Fibroblast of the aortic adventitia (primary cell): ENCODE data around the gene RPS6KB2. TPM values are rescaled to one million over a fixed set of nuclear protein-coding genes. Genes with fewer than 3 reads are reported as not detected.
A peak's percentile ranks its signal among the peaks of the same experiment; 100 is the strongest.
"Not testable (repeated sequence)": the region's sequence is repeated elsewhere in the genome, so short reads cannot be mapped to it uniquely, and the experiment has no call there.

Experiments
- DNase-seq: peaks from one replicate; pipeline ENCODE4 v3.0.0-alpha.2; 2010; ENCODE audit warnings: low read depth
- H3K4me3 ChIP-seq: 2 replicates; pipeline ENCODE4 v1.5.1; 2011; ENCODE audit warnings: low read depth, mild to moderate bottlenecking, control low read depth, low read length, moderate library complexity
- CTCF ChIP-seq: IDR thresholded peaks from 2 replicates; pipeline ENCODE4 v1.5.1; 2011; ENCODE audit warnings: mild to moderate bottlenecking, low read length, control low read depth, inconsistent platforms; ENCODE audit not compliant: insufficient read depth
- total RNA-seq: library from RNA; depleted of rRNA; stranded (reverse); fragments of >200 nt; gene quantifications from 2 replicates; pipeline ENCODE4 v1.2.3, GENCODE V29; 2012; ENCODE audit warnings: low replicate concordance

RPS6KB2 gene
- total RNA-seq, 1 donor: 35.6 TPM

GRCh38 chr11:67469508-67469811 lies 41.2 kb downstream of the RPS6KB2 start:
- no peak for DNase-seq
- no peak for TF ChIP-seq CTCF
- peak overlapping the region; percentile 73 for H3K4me3 ChIP-seq

GRCh38 chr11:67470337-67471002 lies 42.2 kb downstream of the RPS6KB2 start:
- DNase-seq: no peak
- H3K4me3 ChIP-seq: no peak overlapping the region
- TF ChIP-seq CTCF: no peak

- no peak overlapping the region for H3K4me3 ChIP-seq
- DNase-seq: no peak
- no peak for TF ChIP-seq CTCF
These were observed 44.6 kb downstream of the RPS6KB2 start for GRCh38 chr11:67472882-67473281.

GRCh38 chr11:67476692-67477091 lies 48.4 kb downstream of the RPS6KB2 start:
- not testable (repeated sequence) for H3K4me3 ChIP-seq, DNase-seq

- H3K4me3 ChIP-seq, DNase-seq: not testable (repeated sequence)
These were observed 49.2 kb downstream of the RPS6KB2 start for GRCh38 chr11:67477344-67478050.

- no peak for TF ChIP-seq CTCF
- H3K4me3 ChIP-seq: peak overlapping the region; percentile 80
These were observed 54.1 kb downstream of the RPS6KB2 start for GRCh38 chr11:67482275-67482826.

GRCh38 chr11:67482827-67483798 lies 54.8 kb downstream of the RPS6KB2 start, which contains the start of gene AIP:
AIP (plus strand) TSS chr11:67483026; CDS start chr11:67483159, 133 bp downstream.
- H3K4me3 ChIP-seq: peak within 1 kb of the TSS; percentile 80
- peak; percentile 44 for TF ChIP-seq CTCF
- DNase-seq: peak; percentile 98

More at GRCh38 chr11:67482275-67482826, 54.1 kb downstream of the RPS6KB2 start:
- no peak for DNase-seq
